ENCODE data around the gene ZNF516.
"Not testable (repeated sequence)": the region's sequence is repeated elsewhere in the genome, so short reads cannot be mapped to it uniquely, and the experiment has no call there.

Gene ZNF516

GRCh38 chr18:76495006-76495370 lies at the start of gene ZNF516:
ZNF516 (minus strand) TSS chr18:76495242; CDS start chr18:76443054, 52,188 bp downstream.
- DNase-seq: peak; percentile 18

GRCh38 chr18:76538846-76539245 lies 43.8 kb upstream of the ZNF516 start:
- no peak for DNase-seq

- DNase-seq: no peak
Measured at GRCh38 chr18:76537621-76538020, 42.6 kb upstream of the ZNF516 start.

GRCh38 chr18:76536593-76536992 lies 41.6 kb upstream of the ZNF516 start:
- DNase-seq: not testable (repeated sequence)

- no peak for DNase-seq
Measured at GRCh38 chr18:76532875-76533274, 37.8 kb upstream of the ZNF516 start.

- DNase-seq: no peak
Measured at GRCh38 chr18:76530846-76531245, 35.8 kb upstream of the ZNF516 start.

GRCh38 chr18:76530391-76530790 lies 35.3 kb upstream of the ZNF516 start:
- DNase-seq: no peak

GRCh38 chr18:76529433-76529811 lies 34.4 kb upstream of the ZNF516 start:
- no peak for DNase-seq

GRCh38 chr18:76528477-76529432 lies 33.7 kb upstream of the ZNF516 start:
- DNase-seq: no peak

GRCh38 chr18:76525911-76526310 lies 30.9 kb upstream of the ZNF516 start:
- DNase-seq: no peak

- peak; percentile 26 for DNase-seq
Measured at GRCh38 chr18:76524900-76525698, 30.1 kb upstream of the ZNF516 start.

- no peak for DNase-seq
Measured at GRCh38 chr18:76524477-76524876, 29.4 kb upstream of the ZNF516 start.

- DNase-seq: no peak
Measured at GRCh38 chr18:76522551-76522950, 27.5 kb upstream of the ZNF516 start.

- DNase-seq: no peak
Measured at GRCh38 chr18:76522122-76522503, 27.1 kb upstream of the ZNF516 start.

- DNase-seq: no peak
Measured at GRCh38 chr18:76521417-76522121, 26.5 kb upstream of the ZNF516 start.

- DNase-seq: no peak
Measured at GRCh38 chr18:76518860-76519538, 24.0 kb upstream of the ZNF516 start.

GRCh38 chr18:76518123-76518859 lies 23.2 kb upstream of the ZNF516 start:
- DNase-seq: no peak

- DNase-seq: no peak
Measured at GRCh38 chr18:76515576-76515975, 20.5 kb upstream of the ZNF516 start.

GRCh38 chr18:76514573-76514972 lies 19.5 kb upstream of the ZNF516 start:
- DNase-seq: no peak

- no peak for DNase-seq
Measured at GRCh38 chr18:76507830-76508385, 12.9 kb upstream of the ZNF516 start.

- DNase-seq: no peak
Measured at GRCh38 chr18:76506974-76507764, 12.1 kb upstream of the ZNF516 start.

Data from CD4-positive, alpha-beta T cell treated with Interleukin-10 for 1 hour (primary cell).